ENCODE results near the gene B4GALT3.

- TF ChIP-seq, protein P1, sequence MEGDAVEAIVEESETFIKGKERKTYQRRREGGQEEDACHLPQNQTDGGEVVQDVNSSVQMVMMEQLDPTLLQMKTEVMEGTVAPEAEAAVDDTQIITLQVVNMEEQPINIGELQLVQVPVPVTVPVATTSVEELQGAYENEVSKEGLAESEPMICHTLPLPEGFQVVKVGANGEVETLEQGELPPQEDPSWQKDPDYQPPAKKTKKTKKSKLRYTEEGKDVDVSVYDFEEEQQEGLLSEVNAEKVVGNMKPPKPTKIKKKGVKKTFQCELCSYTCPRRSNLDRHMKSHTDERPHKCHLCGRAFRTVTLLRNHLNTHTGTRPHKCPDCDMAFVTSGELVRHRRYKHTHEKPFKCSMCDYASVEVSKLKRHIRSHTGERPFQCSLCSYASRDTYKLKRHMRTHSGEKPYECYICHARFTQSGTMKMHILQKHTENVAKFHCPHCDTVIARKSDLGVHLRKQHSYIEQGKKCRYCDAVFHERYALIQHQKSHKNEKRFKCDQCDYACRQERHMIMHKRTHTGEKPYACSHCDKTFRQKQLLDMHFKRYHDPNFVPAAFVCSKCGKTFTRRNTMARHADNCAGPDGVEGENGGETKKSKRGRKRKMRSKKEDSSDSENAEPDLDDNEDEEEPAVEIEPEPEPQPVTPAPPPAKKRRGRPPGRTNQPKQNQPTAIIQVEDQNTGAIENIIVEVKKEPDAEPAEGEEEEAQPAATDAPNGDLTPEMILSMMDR (IDR thresholded peaks at IDR 0.05), result no peak
- TF ChIP-seq POLR2A (IDR thresholded peaks at IDR 0.05), result no peak
Measured at GRCh38 chr1:161195171-161195570, 17.9 kb upstream of the B4GALT3 start.
